Measurements from ENCODE around the gene MRPS23. TPM values are rescaled to one million over a fixed set of nuclear protein-coding genes. Genes with fewer than 3 reads are reported as not detected.
A peak's percentile ranks its signal among the peaks of the same experiment; 100 is the strongest.

Gene MRPS23
- total and polyA plus RNA-seq, 2 donors (not counting 1 experiment from before 2014, with no cell fraction given) = 27.9 to 40.0 TPM

GRCh38 chr17:57838453-57838852 lies 11.4 kb downstream of the MRPS23 start:
- H3K9ac ChIP-seq (ENCODE audit: insufficient read depth, low read length) = no peak overlapping the region

GRCh38 chr17:57835333-57835900 lies 14.4 kb downstream of the MRPS23 start:
- H3K36me3 ChIP-seq (ENCODE audit: control insufficient read depth, insufficient read depth, low read length) = peaks cover 3% of the 10 kb centered on the region
- no peak overlapping the region for H2AFZ ChIP-seq (ENCODE audit: low read length)
- no peaks in the 10 kb centered on the region for H3K79me2 ChIP-seq (ENCODE audit: control insufficient read depth, insufficient read depth, low read length)
- H3K9ac ChIP-seq (ENCODE audit: insufficient read depth, low read length) = no peak overlapping the region
- H3K27me3 ChIP-seq (ENCODE audit: control insufficient read depth, insufficient read depth, low read length) = no peaks in the 10 kb centered on the region
- H4K20me1 ChIP-seq (ENCODE audit: control insufficient read depth, extremely low read depth, insufficient read depth, low read length) = no peaks in the 10 kb centered on the region
- DNase-seq (ENCODE audit: low read depth in 2 of 2) = no peak
- peaks cover 3% of the 10 kb centered on the region for H3K4me1 ChIP-seq (ENCODE audit: control insufficient read depth, extremely low read depth, insufficient read depth, low read length)
- no peak overlapping the region for H3K4me2 ChIP-seq (ENCODE audit: extremely low read depth, insufficient read depth, low read length)
- H3K27ac ChIP-seq (ENCODE audit: insufficient read depth, low read length) = no peak overlapping the region
- TF ChIP-seq EZH2 (IDR thresholded peaks at IDR 0.05; ENCODE audit: low read length, missing control alignments) (no peak), CTCF (conservative IDR thresholded peaks at IDR 0.05 in 1 of 2, IDR thresholded peaks at IDR 0.05 in 1 of 2; ENCODE audit: low read depth in 1 of 2, low read length in 2 of 2) (no peak)
- H3K4me3 ChIP-seq (replicated peaks in 1 of 4; ENCODE audit: control extremely low read depth in 1 of 4, insufficient read depth in 1 of 4, low read depth in 3 of 4, low read length in 4 of 4) = no peak overlapping the region
- H3K9me3 ChIP-seq (ENCODE audit: control insufficient read depth, insufficient read depth, low read depth, low read length) = no peaks in the 10 kb centered on the region

More at GRCh38 chr17:57838453-57838852, 11.4 kb downstream of the MRPS23 start:
- peaks cover 5% of the 10 kb centered on the region for H3K36me3 ChIP-seq (ENCODE audit: control insufficient read depth, insufficient read depth, low read length)
- no peaks in the 10 kb centered on the region for H3K79me2 ChIP-seq (ENCODE audit: control insufficient read depth, insufficient read depth, low read length)
- no peaks in the 10 kb centered on the region for H4K20me1 ChIP-seq (ENCODE audit: control insufficient read depth, extremely low read depth, insufficient read depth, low read length)
- H3K27me3 ChIP-seq (ENCODE audit: control insufficient read depth, insufficient read depth, low read length) = no peaks in the 10 kb centered on the region
- DNase-seq (ENCODE audit: low read depth in 2 of 2) = no peak
- no peak overlapping the region for H3K27ac ChIP-seq (ENCODE audit: insufficient read depth, low read length)
- no peaks in the 10 kb centered on the region for H3K9me3 ChIP-seq (ENCODE audit: control insufficient read depth, insufficient read depth, low read depth, low read length)
- H3K4me3 ChIP-seq (replicated peaks in 1 of 4; ENCODE audit: control extremely low read depth in 1 of 4, insufficient read depth in 1 of 4, low read depth in 3 of 4, low read length in 4 of 4) = no peak overlapping the region
- no peak overlapping the region for H3K4me2 ChIP-seq (ENCODE audit: extremely low read depth, insufficient read depth, low read length)
- TF ChIP-seq CTCF (conservative IDR thresholded peaks at IDR 0.05 in 1 of 2, IDR thresholded peaks at IDR 0.05 in 1 of 2; ENCODE audit: low read depth in 1 of 2, low read length in 2 of 2) = no peak
- no peak for TF ChIP-seq EZH2 (IDR thresholded peaks at IDR 0.05; ENCODE audit: low read length, missing control alignments)
- no peak overlapping the region for H2AFZ ChIP-seq (ENCODE audit: low read length)
- H3K4me1 ChIP-seq (ENCODE audit: control insufficient read depth, extremely low read depth, insufficient read depth, low read length) = no peaks in the 10 kb centered on the region

- Histone ChIP-seq H4K20me1 (ENCODE audit: control insufficient read depth, extremely low read depth, insufficient read depth, low read length) (no peaks in the 10 kb centered on the region), H3K36me3 (ENCODE audit: control insufficient read depth, insufficient read depth, low read length) (peaks cover 3% of the 10 kb centered on the region), H3K4me3 (replicated peaks in 1 of 4; ENCODE audit: control extremely low read depth in 1 of 4, insufficient read depth in 1 of 4, low read depth in 3 of 4, low read length in 4 of 4) (no peak overlapping the region), H3K27me3 (ENCODE audit: control insufficient read depth, insufficient read depth, low read length) (no peaks in the 10 kb centered on the region), H3K9me3 (ENCODE audit: control insufficient read depth, insufficient read depth, low read depth, low read length) (no peaks in the 10 kb centered on the region), H2AFZ (ENCODE audit: low read length) (no peak overlapping the region), H3K9ac (ENCODE audit: insufficient read depth, low read length) (no peak overlapping the region), H3K4me1 (ENCODE audit: control insufficient read depth, extremely low read depth, insufficient read depth, low read length) (peaks cover 3% of the 10 kb centered on the region), H3K27ac (ENCODE audit: insufficient read depth, low read length) (no peak overlapping the region), H3K4me2 (ENCODE audit: extremely low read depth, insufficient read depth, low read length) (no peak overlapping the region), H3K79me2 (ENCODE audit: control insufficient read depth, insufficient read depth, low read length) (no peaks in the 10 kb centered on the region)
- TF ChIP-seq EZH2 (IDR thresholded peaks at IDR 0.05; ENCODE audit: low read length, missing control alignments) (no peak), CTCF (conservative IDR thresholded peaks at IDR 0.05 in 1 of 2, IDR thresholded peaks at IDR 0.05 in 1 of 2; ENCODE audit: low read depth in 1 of 2, low read length in 2 of 2) (no peak)
- DNase-seq (ENCODE audit: low read depth in 2 of 2) = peak in 1 of 2 donors; percentile 34
Observed at GRCh38 chr17:57834146-57834741, 15.6 kb downstream of the MRPS23 start.

All from fibroblast of lung (primary cell).